Ishikawa (cell line): ENCODE data around the gene KLHL6.

Experiments used
- CREB1 ChIP-seq: IDR thresholded peaks from 2 replicates; pipeline ENCODE4 v1.6.1; 2012; ENCODE audit warnings: low read depth
- YY1 ChIP-seq: IDR thresholded peaks from 2 replicates; pipeline ENCODE4 v1.6.1; 2012; ENCODE audit warnings: low read depth

DNA sequence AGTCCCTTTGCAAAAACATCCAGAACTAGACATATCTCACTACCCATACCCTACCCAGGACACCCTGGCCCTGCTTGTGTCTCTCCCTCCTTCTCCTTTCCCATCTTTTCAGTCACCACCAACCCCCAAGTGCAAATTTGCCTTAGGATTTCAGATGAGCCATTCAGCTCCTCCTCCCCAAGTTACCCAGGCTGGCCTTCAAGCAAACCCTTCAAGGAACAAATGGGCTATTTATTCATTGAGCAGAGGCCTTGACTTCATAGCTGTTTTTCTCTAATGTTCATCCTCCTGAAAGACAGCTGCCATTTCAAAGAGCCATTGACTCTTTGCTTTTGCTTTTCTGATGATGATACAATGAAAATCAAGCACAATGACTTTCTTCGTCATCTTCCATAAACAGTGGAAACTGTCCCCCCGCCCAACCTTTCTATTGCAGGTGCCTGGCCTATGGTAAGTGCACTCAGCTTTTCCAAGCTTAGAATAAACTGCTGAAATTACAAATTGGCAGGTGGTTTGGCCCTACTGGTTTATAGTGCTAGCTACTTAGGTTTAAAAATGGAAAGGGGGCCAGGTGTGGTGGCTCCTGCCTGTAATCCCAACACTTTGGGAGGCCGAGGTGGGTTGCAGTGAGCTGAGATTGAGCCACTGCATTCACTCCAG is 26.1 kb upstream of the KLHL6 start:
- TF ChIP-seq CREB1 (no peak), YY1 (no peak)
